ENCODE data around the gene APC.

- TF ChIP-seq, protein P1, sequence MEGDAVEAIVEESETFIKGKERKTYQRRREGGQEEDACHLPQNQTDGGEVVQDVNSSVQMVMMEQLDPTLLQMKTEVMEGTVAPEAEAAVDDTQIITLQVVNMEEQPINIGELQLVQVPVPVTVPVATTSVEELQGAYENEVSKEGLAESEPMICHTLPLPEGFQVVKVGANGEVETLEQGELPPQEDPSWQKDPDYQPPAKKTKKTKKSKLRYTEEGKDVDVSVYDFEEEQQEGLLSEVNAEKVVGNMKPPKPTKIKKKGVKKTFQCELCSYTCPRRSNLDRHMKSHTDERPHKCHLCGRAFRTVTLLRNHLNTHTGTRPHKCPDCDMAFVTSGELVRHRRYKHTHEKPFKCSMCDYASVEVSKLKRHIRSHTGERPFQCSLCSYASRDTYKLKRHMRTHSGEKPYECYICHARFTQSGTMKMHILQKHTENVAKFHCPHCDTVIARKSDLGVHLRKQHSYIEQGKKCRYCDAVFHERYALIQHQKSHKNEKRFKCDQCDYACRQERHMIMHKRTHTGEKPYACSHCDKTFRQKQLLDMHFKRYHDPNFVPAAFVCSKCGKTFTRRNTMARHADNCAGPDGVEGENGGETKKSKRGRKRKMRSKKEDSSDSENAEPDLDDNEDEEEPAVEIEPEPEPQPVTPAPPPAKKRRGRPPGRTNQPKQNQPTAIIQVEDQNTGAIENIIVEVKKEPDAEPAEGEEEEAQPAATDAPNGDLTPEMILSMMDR (IDR thresholded peaks at IDR 0.05; ENCODE audit: insufficient read depth, low read length), result no peak
- TF ChIP-seq POLR2AphosphoS5 (IDR thresholded peaks at IDR 0.05; ENCODE audit: low read depth), result no peak
- TF ChIP-seq SPI1 (IDR thresholded peaks at IDR 0.05; ENCODE audit: borderline replicate concordance, low read depth), result no peak
- TF ChIP-seq REST (IDR thresholded peaks at IDR 0.05; ENCODE audit: insufficient replicate concordance, low read depth), result no peak
- TF ChIP-seq GABPA (IDR thresholded peaks at IDR 0.05; ENCODE audit: low read depth), result no peak
These were observed 45.2 kb upstream of the APC start for GRCh38 chr5:112692472-112692871.

Measured in HL-60 (cell line).